HG02885 (cell line): ENCODE results near the gene GNAZ.

Experiments
- ATAC-seq: cut with Tn5 transposase; IDR thresholded peaks from one replicate; pipeline ENCODE4 v1.9.1; 2021; ENCODE audit warnings: mild to moderate bottlenecking; ENCODE audit not compliant: unreplicated experiment, poor library complexity

GNAZ gene

GRCh38 chr22:23116506-23117263, 46.4 kb downstream of the GNAZ start:
- ATAC-seq, result no peak

DNA sequence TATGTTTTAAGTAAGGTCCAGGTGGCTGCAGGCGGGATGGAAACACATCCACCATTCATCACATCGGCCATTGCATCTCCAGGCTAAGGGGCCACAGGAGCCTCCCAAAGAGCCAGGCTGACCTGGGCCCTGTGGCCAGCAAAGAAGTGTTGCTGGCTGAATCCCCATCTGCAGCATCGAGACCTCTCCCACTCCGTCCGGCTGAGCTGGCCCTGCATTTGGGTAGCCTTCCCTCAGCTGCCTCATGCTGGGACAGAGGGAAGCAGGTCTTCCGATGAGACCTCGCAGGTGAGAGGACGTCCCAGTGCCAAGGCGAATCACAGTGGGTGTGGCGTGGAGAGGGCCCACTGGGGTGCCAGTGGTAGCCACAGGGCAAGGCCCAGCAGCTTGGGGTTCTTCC, 47.0 kb downstream of the GNAZ start:
- ATAC-seq, result no peak

DNA sequence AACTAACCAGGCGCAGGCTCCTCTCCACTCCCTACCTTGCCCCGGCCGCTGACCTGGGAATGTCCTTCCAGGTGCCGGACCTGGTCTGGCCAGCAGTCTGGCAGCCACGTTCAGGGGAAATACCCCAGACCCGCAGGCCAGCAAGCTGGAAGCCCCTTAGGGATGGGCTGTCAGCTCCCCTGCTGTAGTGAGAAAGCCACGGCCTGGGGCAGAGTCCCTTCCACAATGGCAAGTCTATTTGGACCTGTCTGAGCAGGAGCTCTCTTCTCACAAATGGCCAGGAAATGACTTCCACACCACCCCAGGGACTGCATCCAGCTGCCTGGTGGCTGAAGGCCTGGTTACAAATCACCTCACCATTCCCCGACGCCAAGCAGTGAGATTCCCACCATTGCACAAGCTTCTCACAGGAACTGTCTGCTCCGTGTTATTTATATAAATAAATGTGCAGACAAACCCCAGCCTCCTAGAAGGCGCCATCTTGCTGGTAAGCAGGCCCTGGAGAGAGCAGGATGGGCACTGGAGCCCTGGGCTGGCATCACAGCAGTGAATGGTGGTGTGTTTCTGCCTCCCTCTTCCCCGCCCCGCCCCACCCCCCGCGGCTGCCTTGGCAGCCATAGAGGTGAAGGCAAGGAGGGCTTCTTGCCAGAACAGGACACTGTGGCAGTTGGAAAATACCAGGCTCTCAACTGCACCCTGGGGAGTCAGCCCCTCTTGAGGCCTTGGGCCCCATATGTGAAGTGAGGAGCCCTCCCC, 47.8 kb downstream of the GNAZ start:
- no peak for ATAC-seq

GRCh38 chr22:23118647-23119493, 48.6 kb downstream of the GNAZ start:
- ATAC-seq, result no peak

DNA sequence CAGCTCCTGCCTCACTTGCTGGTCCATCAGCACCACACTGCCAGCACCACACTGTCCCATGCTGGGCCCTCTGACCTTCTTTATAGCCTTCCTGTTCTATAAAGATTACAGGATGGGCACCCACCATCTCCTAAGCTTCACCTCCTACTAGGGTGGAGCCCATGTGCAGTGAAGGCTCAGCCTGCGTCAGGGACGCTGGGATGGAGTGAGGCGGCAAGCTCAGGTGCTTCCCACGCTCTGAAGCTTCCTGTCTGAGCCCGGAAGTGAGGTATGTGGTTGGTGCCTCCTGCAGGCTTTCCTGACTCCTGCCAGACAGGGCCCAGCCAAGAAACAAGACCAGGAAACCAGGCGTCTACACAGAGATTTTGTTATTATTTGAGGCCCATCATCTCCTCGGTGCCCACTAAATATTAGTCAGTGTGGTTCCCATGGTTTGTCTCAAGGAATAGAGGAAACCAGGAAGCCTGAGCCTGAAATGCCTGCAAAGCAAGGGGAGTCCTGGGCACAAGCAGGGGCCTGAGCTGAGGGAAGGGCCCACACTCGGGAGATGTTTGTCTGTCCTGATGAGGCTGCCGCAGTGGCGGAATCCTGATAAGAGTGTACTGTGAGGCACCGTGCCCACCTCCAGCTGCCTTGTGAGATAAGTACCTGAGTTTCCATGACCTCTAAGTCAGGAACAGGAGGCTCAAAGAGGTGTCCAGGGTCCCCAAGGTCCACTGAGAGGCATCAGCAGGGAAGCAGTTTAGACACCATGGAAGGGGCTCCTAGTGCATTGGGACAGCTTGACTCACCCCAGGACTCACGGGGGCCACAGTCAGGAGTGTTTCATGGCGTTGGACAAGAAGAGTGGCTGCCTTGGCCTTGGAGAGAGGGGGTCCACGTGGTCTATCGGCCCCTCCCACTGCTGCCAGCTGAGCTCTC, 49.4 kb downstream of the GNAZ start:
- no peak for ATAC-seq

GRCh38 chr22:23120415-23120899, 50.1 kb downstream of the GNAZ start:
- no peak for ATAC-seq

DNA sequence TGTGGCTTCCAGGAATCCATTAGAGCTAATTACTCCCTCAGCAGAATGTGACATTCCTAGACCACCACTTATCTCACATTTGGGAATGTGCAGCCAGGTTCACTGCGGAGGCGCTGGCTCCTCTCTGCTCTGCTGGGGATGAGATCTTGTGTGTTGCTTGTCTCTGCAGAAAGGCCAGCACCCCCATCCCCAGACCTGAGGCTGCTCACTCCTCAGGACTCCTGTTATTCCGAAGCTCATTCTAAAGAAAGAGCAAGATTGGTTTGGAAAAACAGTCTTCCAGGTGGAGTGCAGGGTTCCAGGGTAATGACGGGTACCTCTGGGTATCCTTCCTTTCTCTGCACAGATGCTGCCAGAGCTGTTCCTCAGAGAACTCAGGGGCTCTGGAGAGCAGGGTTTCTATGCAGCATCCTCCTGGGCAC, 50.7 kb downstream of the GNAZ start:
- ATAC-seq, result no peak

DNA sequence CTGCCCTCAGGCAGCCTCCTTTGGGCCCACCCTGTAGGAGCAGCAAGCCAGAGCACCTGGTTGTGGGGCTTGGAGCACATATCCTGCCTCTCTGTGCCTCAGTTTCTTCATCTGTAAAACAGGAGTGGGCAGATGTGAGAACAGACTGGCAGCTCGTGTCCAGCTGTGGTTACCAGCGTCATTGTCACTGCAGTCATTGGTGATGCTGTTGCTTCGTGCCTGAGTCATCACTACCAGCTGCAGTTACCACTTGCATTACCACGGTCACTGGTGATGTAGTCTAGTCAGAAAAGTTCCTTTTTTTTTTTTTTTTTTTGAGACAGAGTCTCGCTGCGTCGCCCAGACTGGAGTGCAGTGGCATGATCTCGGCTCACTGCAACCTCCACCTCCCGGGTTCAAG, 51.1 kb downstream of the GNAZ start:
- ATAC-seq, result no peak

DNA sequence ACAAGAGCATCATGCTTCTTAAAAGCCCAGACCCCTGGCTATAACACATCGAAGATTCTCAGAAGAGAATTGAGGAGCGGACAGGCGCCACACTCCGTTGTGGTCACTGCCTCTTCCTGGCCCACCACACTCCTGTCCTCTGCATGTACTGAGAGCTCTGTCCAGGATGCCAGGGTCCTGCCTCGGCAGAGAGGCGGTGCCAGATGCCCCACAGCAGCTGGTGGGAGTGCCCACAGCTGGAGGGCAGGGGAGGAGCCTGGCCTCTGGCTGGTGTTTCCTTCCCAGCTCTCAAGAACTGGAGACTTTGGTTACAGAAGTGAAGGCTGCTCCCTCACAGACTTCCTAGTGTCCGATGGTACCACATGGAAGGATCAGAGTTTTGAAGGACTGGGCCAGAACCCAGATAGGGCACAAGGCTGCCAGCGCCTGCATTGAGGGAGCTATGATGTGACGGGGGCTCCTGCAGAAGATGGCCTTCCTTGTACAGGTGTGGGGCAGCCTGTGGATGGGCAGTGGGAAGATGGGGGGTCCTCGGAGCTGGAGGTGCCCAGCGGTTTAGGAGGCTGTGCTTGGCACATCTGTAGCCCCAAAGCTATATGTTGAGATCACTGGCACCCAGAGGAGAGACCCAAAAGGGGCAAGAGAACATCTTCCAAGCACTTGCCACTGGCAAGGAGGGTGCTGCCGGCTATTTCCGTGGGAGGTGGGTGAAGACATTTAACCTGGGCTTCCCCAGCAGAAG, 52.1 kb downstream of the GNAZ start:
- ATAC-seq, result no peak

DNA sequence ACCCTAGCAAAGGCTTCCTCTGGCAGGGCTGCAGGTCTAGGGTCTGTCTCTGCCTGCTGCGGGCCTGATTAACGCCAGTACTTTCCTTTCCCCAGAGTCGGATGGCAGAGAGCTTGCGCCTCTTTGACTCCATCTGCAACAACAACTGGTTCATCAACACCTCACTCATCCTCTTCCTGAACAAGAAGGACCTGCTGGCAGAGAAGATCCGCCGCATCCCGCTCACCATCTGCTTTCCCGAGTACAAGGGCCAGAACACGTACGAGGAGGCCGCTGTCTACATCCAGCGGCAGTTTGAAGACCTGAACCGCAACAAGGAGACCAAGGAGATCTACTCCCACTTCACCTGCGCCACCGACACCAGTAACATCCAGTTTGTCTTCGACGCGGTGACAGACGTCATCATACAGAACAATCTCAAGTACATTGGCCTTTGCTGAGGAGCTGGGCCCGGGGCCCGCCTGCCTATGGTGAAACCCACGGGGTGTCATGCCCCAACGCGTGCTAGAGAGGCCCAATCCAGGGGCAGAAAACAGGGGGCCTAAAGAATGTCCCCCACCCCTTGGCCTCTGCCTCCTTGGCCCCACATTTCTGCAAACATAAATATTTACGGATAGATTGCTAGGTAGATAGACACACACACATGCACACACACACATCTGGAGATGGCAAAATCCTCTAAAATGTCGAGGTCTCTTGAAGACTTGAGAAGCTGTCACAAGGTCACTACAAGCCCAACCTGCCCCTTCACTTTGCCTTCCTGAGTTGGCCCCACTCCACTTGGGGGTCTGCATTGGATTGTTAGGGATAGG, 52.9 kb downstream of the GNAZ start:
- ATAC-seq, result no peak

DNA sequence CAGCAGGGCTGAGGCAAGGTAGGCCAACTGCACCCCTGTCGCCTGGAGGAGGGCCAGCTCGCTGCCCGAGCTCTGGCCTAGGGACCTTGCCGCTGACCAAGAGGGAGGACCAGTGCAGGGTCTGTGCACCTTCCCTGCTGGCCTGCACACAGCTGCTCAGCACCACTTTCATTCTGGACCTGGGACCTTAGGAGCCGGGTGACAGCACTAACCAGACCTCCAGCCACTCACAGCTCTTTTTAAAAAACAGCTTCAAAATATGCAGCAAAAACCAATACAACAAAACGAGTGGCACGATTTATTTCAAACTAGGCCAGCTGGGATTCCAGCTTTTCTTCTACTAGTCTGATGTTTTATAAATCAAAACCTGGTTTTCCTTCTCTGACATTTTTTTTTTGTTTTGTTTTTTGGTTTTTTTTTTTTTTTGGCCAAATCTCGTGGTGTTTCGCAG, 53.5 kb downstream of the GNAZ start:
- ATAC-seq, result no peak

DNA sequence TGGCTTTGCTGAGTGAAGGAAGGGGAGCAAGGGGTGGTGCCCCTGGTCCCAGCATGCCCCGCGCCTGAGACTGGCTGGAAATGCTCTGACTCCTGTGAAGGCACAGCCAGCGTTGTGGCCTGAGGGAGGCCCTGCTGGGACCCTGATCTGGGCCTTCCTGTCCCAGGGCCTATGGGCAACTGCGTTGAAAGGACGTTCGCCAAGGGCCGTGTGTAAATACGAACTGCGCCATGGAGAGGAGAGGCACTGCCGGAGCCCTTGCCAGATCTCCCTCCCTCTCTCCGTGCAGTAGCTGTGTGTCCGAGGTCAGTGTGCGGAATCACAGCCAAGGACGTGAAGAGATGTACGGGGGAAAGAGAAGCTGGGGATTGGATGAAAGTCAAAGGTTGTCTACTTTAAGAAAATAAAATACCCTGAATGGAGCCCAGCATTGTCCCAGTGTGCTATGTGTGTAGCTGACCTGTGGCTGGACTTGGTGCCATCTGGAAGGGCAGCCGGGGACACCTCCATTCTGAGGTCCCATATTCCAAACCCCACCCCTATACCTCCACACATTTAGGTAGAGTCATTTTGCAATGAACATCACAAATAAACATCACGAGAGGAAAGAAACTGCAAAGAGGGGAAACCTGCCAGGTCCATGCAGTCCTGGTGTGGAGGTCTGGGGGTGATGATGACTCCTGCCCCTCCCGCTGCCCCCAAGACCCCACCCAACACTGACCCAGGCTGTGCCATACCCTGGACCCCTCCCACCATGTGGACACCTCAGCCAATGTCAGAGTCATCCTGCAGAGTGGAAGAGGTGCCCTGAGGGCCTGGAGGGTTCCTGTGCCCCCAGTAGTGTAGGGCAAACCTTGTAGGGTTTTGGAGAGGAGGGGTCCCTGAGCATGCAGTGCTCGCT, 54.5 kb downstream of the GNAZ start:
- no peak for ATAC-seq

DNA sequence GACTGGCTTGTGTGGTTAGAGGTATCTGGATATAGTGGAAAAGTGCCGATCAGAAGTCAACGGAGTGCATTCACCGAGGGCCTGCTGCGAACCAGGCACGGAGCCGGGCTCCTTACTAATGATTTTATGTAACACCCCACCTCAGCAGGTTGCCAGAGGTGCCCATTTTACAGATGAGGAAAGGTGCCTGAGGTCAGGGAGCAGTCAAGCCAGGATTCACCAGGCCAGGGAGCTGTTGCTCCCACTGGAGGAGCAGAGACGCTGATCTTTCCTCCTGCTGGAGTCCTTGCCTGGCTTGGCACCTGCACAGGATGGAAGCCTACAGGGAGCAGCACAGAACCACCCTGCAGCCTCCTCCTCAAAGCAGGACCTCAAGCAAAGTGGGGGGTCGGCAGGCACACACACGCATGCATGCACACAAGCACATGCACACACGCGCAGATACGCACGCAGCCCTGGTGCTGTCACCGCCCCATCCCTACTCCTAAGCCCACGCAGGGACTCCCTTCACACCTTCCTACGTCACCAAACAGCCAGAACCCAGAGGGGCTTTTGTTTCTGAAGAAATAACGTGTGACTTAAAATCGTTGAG, 55.3 kb downstream of the GNAZ start:
- ATAC-seq, result no peak

DNA sequence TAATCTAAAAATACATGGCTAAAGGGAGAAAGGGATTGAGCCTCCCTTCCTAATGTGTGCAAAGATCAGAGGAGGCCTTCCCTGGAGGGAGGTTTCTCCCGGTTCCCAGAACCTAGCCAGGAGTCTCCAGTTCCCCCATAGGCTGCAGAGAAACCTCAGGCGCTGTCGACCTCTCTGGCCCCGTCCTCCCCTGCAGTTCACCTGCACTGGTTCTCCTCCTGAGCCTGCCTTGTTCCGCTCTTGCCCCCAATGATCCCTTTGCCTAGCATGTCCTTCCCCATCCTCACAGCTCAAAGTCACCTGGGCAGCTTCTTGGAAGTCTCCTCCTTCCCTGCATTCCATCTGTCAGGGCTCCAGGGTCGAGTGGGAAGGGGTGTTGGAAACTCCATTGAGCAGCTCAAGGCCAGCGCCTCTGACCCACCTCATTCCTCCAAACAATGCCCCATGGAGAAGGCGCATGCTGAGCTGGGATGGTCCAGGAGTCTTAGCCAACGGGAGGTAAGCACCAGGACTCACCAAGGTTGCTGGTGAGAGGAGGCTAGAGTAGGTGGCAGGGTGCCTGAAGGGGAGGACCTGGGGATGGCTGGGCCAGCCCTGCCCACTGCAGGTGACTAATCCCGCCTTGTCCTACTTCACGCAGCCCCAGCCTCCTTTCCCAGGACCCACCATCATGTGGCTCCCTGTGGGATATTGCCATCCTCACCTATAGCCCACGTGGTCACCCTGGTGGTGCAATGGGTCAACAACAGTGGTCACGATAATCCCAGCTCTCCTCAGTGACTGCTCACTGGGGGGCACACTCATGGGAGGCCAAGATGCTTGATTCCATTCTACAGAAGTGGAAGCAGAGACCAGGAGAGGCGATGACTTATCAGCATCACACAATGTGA, 56.1 kb downstream of the GNAZ start:
- ATAC-seq, result no peak

GRCh38 chr22:23127055-23127756, 56.9 kb downstream of the GNAZ start:
- no peak for ATAC-seq
